GM13976 (cell line): ENCODE measurements around the gene SCYGR2.

Source experiments
- DNase-seq: peaks from one replicate; pipeline ENCODE4 v3.0.0; 2012; ENCODE audit warnings: low spot score
- CTCF ChIP-seq: IDR thresholded peaks from 2 replicates; pipeline ENCODE4 v1.5.1; 2012; ENCODE audit warnings: borderline replicate concordance, mild to moderate bottlenecking; ENCODE audit not compliant: insufficient read depth; ENCODE audit errors: extremely low read depth, missing control alignments, control extremely low read depth
- in situ Hi-C: fragments of 300-500 bp; cut with MboI; formaldehyde crosslinking; loops from one replicate; pipeline ENCODE4 v1.12.0; 2022; ENCODE audit warnings: low sequenced_read_pairs, mixed read lengths, inconsistent platforms; ENCODE audit not compliant: unreplicated experiment

Gene SCYGR2

GRCh38 chr2:227576110-227576509 is 22.6 kb upstream of the SCYGR2 start:
- no peak for TF ChIP-seq CTCF
- in situ Hi-C loops = no loop called here
- no peak for DNase-seq

- no peak for DNase-seq
- in situ Hi-C loops = no loop called here
- TF ChIP-seq CTCF = no peak
These were observed 21.9 kb upstream of the SCYGR2 start for GRCh38 chr2:227576812-227577211.

GRCh38 chr2:227577555-227577954 is 21.1 kb upstream of the SCYGR2 start:
- DNase-seq = no peak
- in situ Hi-C loops = no loop called here
- TF ChIP-seq CTCF = no peak

- in situ Hi-C loops = no loop called here
- TF ChIP-seq CTCF = no peak
- no peak for DNase-seq
These were observed 20.1 kb upstream of the SCYGR2 start for GRCh38 chr2:227578642-227579041.

GRCh38 chr2:227579791-227580190 is 18.9 kb upstream of the SCYGR2 start:
- in situ Hi-C loops = no loop called here
- TF ChIP-seq CTCF = no peak
- no peak for DNase-seq

- TF ChIP-seq CTCF = no peak
- in situ Hi-C loops = no loop called here
- DNase-seq = no peak
These were observed 16.3 kb upstream of the SCYGR2 start for GRCh38 chr2:227582369-227582768.
